ENCODE measurements around the gene STAG3.

STAG3 gene

DNA sequence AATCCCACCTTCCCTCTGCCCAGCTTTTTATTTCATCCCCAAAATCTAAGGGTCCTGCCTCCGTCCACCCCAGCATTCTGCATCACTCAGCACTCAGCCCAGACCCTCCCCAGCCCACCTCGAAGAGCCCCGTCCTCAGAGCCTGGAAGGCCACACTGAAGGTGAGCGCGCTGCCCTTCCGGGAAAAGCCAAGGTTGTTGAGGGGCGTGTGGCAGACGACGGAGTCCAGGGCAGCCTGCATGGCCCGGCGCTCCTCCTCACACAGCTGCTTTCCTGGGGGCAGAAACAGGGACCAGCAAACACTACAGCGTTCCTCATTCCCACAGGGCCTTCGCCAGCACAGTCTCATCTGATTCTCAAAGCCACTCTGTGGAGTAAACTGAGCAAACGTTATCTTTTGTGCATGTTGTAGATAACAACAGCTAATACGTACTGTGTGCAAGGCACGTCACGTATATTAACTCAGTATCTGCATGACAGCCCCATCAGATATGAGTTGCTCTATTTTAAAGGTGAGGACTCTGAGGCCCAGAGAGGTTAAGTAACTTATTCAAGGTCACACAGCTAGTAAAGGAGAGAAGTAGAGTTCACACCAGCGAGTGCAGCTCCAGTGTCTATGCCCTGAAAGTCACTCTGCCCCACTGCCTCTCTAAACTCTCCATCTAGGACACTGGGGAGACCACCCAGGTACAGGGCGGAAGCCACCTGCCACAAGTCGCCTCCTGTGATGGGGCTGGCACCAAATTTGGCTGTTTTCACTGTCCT, 22.0 kb upstream of the STAG3 start:
- DNase-seq (ENCODE audit: low spot score): no peak

DNA sequence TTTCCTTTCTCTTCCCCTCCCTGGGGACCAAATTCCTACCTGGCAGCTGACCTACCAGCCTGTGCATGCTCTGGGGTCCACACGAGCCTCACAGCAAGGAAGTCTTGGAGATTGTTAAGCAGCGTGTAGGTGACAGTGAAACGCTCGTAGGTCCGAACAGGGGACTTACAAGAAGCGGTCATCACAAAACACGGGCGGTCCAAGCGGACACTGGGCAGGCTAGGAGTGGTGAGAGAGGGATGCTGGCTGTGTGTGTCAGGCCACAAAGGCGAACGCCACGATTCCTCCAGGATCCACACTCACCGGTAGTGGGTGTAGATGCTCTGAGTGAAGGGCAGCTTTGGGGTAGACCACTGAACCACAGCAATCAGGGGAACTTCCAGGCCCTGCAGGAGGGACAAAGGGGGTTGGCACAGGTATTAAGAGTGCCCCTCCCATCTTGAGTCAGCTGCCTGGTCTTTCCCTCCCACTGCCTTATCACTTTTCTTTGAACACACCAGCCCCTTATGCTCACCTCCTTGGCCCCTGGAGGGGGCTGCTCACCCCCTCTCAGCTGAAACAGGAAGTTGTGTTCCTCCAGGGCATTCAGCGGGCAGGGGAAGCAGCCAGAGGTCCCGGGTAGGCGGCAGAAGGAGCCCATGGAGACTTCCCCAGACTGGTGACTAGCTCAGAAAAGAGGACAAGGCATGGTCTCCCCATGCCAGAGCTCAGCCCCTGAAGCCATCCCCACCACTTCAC, 21.2 kb upstream of the STAG3 start:
- no peak for DNase-seq (ENCODE audit: low spot score)

GRCh38 chr7:100157069-100157333, 20.7 kb upstream of the STAG3 start:
- DNase-seq (ENCODE audit: low spot score): no peak

GRCh38 chr7:100157334-100158228, 20.1 kb upstream of the STAG3 start:
- peak; percentile 63 for DNase-seq (ENCODE audit: low spot score)

DNA sequence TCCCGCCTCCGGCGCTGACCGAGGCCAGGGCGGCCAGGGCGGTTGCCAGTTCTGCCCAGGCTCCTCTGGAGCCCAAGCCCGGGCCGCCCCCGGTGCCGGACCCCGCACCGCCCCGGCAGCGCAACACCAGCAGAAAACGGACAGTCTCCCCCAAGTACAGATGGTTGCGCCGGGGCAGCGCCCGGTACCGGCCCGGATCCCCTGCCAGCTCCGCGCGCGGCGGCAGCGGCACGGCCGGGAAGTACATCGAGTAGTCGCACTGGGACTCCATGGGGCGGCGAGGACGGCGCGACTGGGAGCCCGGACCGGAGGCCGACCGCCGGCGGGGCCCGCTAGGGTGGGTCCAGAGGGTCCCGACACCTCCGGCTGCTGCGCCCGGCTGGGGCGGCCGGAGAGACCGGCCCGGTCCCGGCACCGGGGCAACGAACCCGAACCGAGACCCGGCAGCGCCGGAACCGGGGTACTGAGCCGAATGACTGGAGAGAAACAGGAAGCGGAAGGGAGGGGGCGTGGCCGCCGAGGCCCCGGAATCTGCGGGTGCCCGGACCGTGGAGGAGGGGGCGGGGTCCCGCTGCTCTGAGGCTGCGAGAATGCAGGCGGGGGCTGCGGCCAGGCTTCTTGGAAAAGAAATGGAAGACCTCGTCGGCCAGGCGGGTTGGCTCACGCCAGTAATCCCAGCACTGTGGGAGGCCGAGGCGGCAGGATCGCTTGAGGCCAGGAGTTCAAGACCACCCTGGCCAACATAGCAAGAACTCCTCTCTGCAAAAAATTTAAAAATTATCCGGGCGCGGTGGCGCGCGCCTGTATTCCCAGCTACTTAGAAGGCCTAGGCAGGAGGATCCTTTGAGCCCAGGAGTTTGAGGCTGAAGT, 19.3 kb upstream of the STAG3 start, which contains the start of gene TRAPPC14:
Gene TRAPPC14, minus strand, starts transcription at position 495 of the 870 bp plus-strand sequence. Its CDS starts 224 bp downstream, at position 271.
- DNase-seq (ENCODE audit: low spot score): peak; percentile 91

GRCh38 chr7:100159099-100159623, 18.6 kb upstream of the STAG3 start:
- DNase-seq (ENCODE audit: low spot score): no peak

DNA sequence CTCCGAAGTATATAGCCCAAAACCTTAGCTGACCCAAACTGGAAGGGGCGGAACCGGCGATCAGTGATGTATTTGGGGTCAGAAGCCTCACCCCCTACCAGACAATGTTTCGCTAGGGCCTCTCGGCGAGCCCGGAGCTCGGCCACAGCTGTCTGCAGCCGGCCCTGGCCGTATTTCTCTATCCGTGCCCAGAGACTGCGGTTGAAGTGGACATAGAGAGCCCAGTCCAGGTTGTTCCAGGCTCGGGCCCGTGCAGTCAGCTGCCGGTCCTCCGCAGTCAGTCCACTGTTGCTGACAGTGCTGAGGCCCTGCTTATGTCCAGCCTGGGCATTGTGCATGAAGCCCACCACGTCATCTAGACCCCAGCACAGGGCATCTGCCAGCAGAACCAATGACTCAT, 17.7 kb upstream of the STAG3 start:
- no peak for DNase-seq (ENCODE audit: low spot score)

DNA sequence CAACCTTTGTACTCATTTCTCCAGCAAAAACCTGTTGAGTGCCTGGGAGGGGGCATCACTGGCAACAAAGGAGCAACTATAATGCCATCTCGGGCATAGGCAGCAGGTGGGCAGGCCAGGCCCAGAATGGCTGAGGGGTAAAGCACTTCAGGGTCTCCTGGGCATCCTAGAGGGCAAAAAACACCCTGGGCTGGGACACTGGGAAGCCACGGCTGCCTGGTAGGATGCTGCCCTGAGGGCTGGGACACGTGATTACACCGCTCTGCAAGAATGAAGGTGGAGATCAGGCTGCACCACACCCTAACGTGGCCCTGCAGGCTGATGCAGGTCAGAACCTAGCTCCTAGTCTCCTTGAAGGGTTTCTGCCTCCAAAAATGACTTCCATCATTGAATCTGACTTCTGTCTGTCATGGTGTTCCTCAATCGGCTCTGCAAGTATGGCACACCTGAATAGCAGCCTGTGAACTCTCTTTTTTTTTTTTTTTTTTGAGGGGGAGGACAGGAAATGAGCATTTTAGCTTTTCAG, 14.6 kb upstream of the STAG3 start:
- peak; percentile 80 for DNase-seq (ENCODE audit: low spot score)

GRCh38 chr7:100163871-100164270, 13.8 kb upstream of the STAG3 start:
- DNase-seq (ENCODE audit: low spot score): no peak

- DNase-seq (ENCODE audit: low spot score): no peak
These were observed 11.3 kb upstream of the STAG3 start for GRCh38 chr7:100166317-100166940.

GRCh38 chr7:100166970-100167911, 10.5 kb upstream of the STAG3 start:
- DNase-seq (ENCODE audit: low spot score): no peak

GRCh38 chr7:100167912-100168323, 9.8 kb upstream of the STAG3 start:
- no peak for DNase-seq (ENCODE audit: low spot score)

- no peak for DNase-seq (ENCODE audit: low spot score)
These were observed 8.4 kb upstream of the STAG3 start for GRCh38 chr7:100169147-100169850.

DNA sequence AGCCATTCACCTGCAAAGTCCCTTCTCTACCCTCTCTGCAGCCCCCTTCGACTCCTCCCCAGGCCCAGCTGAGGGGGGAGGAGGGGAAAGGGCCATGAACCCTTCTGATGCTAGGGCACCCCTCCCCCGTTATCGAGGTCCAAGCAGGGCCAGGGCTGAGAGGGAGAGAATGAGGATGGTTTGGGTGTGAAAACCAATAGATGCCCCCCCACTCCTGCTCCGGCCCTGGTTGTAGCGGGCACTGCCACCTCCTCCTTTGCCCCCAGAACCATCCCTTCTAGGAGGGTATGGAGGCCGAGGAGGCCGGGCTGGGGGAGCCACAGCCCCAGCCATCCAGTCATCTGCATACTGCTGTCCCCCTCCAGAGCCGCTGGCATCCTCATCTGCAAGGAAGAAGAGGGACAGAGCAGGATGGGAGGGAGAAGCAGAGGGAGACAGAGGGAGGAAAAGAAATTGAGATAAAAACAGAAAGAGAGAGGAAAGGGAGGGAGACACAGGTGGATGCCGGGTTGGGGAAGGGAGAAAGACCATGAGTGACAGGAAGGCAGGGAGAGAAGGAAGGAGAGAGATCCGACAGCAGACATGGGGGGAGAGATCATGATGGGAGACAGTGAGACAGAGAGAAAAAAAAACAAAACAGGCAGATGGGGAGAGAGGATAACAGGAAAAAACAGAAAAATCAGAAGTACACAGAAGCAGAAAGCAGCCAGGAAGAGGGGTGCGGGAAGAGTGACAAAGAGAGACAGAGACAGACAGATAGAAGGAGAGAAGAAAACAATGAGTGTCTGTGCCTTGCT, 7.4 kb upstream of the STAG3 start:
- no peak for DNase-seq (ENCODE audit: low spot score)

- DNase-seq (ENCODE audit: low spot score): no peak
These were observed 6.5 kb upstream of the STAG3 start for GRCh38 chr7:100171087-100171681.

GRCh38 chr7:100171840-100172239, 5.9 kb upstream of the STAG3 start:
- no peak for DNase-seq (ENCODE audit: low spot score)

- DNase-seq (ENCODE audit: low spot score): no peak
These were observed 3.8 kb upstream of the STAG3 start for GRCh38 chr7:100173806-100174495.

All from LoVo (cell line).